ENCODE results near the gene CYSTM1. TPM values are rescaled to one million over a fixed set of nuclear protein-coding genes. Genes with fewer than 3 reads are reported as not detected.

Gene CYSTM1
- total RNA-seq, 3 donors from 2014 or later (not counting 1 experiment from before 2014, with no cell fraction given), result 3.9 to 4.9 (median 4.2) TPM

- H3K4me3 ChIP-seq (ENCODE audit: low read length), result peak overlapping the region; percentile 67
- peak overlapping the region; percentile 95 for H3K4me3 Mint-ChIP-seq
Measured at GRCh38 chr5:140175367-140176030, 511 bp downstream of the CYSTM1 start.

GRCh38 chr5:140176031-140176387 lies 1.0 kb downstream of the CYSTM1 start:
- no peaks in the 10 kb centered on the region for H3K9me3 Mint-ChIP-seq
- no peak overlapping the region for H3K27ac ChIP-seq (ENCODE audit: low read length)
- no peak for DNase-seq
- H3K4me3 ChIP-seq (ENCODE audit: low read length), result peak overlapping the region; percentile 67
- 15% methylated on average over 4 of the region's 4 CpGs for WGBS (ENCODE audit: insufficient coverage)
- H3K36me3 Mint-ChIP-seq, result no peaks in the 10 kb centered on the region
- H3K4me3 Mint-ChIP-seq, result peak overlapping the region; percentile 95
- no peak for TF ChIP-seq CTCF (IDR thresholded peaks at IDR 0.05)
- H3K4me1 ChIP-seq (ENCODE audit: control insufficient read depth, insufficient read depth, low read length), result peaks cover 13% of the 10 kb centered on the region
- H3K27ac Mint-ChIP-seq, result peak overlapping the region; percentile 89 to 97
- no peak for ATAC-seq
- H3K4me1 Mint-ChIP-seq, result peaks cover 21 to 26% of the 10 kb centered on the region in 2 donors
- no peaks in the 10 kb centered on the region for H3K9me3 ChIP-seq (ENCODE audit: control insufficient read depth, insufficient read depth, low read length)
- intact Hi-C loops (cut with micrococcal nuclease), result no loop called here
- H3K36me3 ChIP-seq (ENCODE audit: control insufficient read depth, insufficient read depth, low read length), result no peaks in the 10 kb centered on the region
- peaks cover 11% of the 10 kb centered on the region in 2 donors for H3K27me3 Mint-ChIP-seq (ENCODE audit: low read depth in 2 of 2)
- peaks cover 4% of the 10 kb centered on the region for H3K27me3 ChIP-seq (ENCODE audit: control insufficient read depth, insufficient read depth, low read length)

More at GRCh38 chr5:140175367-140176030, 511 bp downstream of the CYSTM1 start:
- TF ChIP-seq CTCF (IDR thresholded peaks at IDR 0.05), result no peak
- Histone ChIP-seq H3K27ac (ENCODE audit: low read length) (peak overlapping the region; percentile 71), H3K9me3 (ENCODE audit: control insufficient read depth, insufficient read depth, low read length) (no peaks in the 10 kb centered on the region), H3K27me3 (ENCODE audit: control insufficient read depth, insufficient read depth, low read length) (peaks cover 4% of the 10 kb centered on the region), H3K36me3 (ENCODE audit: control insufficient read depth, insufficient read depth, low read length) (no peaks in the 10 kb centered on the region), H3K4me1 (ENCODE audit: control insufficient read depth, insufficient read depth, low read length) (peaks cover 13% of the 10 kb centered on the region)
- ATAC-seq (peak; percentile 37 to 55 (median 45)), DNase-seq (peak; percentile 54 to 78)
- Mint-ChIP-seq H3K27me3 (ENCODE audit: low read depth in 2 of 2) (peaks cover 11% of the 10 kb centered on the region in 2 donors), H3K9me3 (no peaks in the 10 kb centered on the region), H3K36me3 (no peaks in the 10 kb centered on the region), H3K4me1 (peaks cover 21% of the 10 kb centered on the region in 2 donors), H3K27ac (peak overlapping the region; percentile 89 to 97)
- intact Hi-C loops (cut with micrococcal nuclease), result loop anchor here (2.0 kb wide), 1 partner anchor 61 kb away; the partner anchor contains the start of gene PURA
- WGBS (ENCODE audit: insufficient coverage), result under 1% methylated on average over 58 of the region's 58 CpGs

- peaks cover 21 to 28% of the 10 kb centered on the region in 2 donors for H3K4me1 Mint-ChIP-seq
- intact Hi-C loops (cut with micrococcal nuclease), result no loop called here
- TF ChIP-seq CTCF (IDR thresholded peaks at IDR 0.05), result no peak
- Histone ChIP-seq H3K9me3 (ENCODE audit: control insufficient read depth, insufficient read depth, low read length) (no peaks in the 10 kb centered on the region), H3K4me3 (ENCODE audit: low read length) (no peak overlapping the region), H3K36me3 (ENCODE audit: control insufficient read depth, insufficient read depth, low read length) (no peaks in the 10 kb centered on the region), H3K27ac (ENCODE audit: low read length) (no peak overlapping the region), H3K4me1 (ENCODE audit: control insufficient read depth, insufficient read depth, low read length) (peaks cover 13% of the 10 kb centered on the region), H3K27me3 (ENCODE audit: control insufficient read depth, insufficient read depth, low read length) (peaks cover 4% of the 10 kb centered on the region)
- peak overlapping the region; percentile 41 for H3K4me3 Mint-ChIP-seq
- no peaks in the 10 kb centered on the region for H3K36me3 Mint-ChIP-seq
- H3K9me3 Mint-ChIP-seq, result no peaks in the 10 kb centered on the region
- WGBS (ENCODE audit: insufficient coverage), result 100% methylated on average over 1 of the region's 1 CpG
- peaks cover 10 to 11% of the 10 kb centered on the region in 2 donors for H3K27me3 Mint-ChIP-seq (ENCODE audit: low read depth in 2 of 2)
- no peak for DNase-seq
- H3K27ac Mint-ChIP-seq, result no peak overlapping the region
- ATAC-seq, result no peak
Measured at GRCh38 chr5:140178086-140178410, 3.1 kb downstream of the CYSTM1 start.
